Natural killer cell (primary cell): ENCODE data around the gene FKBP15. TPM values are rescaled to one million over a fixed set of nuclear protein-coding genes. Genes with fewer than 3 reads are reported as not detected.

Experiments
- ATAC-seq, 3 donors: fragments of 150-1000 bp in 2 of 3; fragments of 200-7000 bp in 1 of 3; cut with Tn5 transposase; 1 replicate in 1 of 3; 2 replicates in 2 of 3; pipeline ENCODE4 v1.10.0; 2021; ENCODE audit warnings: mild to moderate bottlenecking in 2 of 3, moderate library complexity in 2 of 3
- DNase-seq, 2 donors: peaks; one replicate each; pipeline versions ENCODE4 v3.0.0 to v3.0.0-alpha.2; 2013 to 2021; ENCODE audit warnings: mixed read lengths in 1 of 2
- H3K27ac ChIP-seq: one replicate; pipeline ENCODE4 v1.5.1; 2013; ENCODE audit warnings: mild to moderate bottlenecking, low read length
- H3K27me3 ChIP-seq: one replicate; pipeline ENCODE4 v1.6.1; 2013; ENCODE audit warnings: low read length; ENCODE audit not compliant: control insufficient read depth, insufficient read depth
- H3K36me3 ChIP-seq: one replicate; pipeline ENCODE4 v1.6.1; 2013; ENCODE audit warnings: low read length; ENCODE audit not compliant: control insufficient read depth, insufficient read depth
- H3K4me1 ChIP-seq: one replicate; pipeline ENCODE4 v1.6.1; 2013; ENCODE audit warnings: low read length; ENCODE audit not compliant: control insufficient read depth, insufficient read depth
- H3K4me3 ChIP-seq: one replicate; pipeline ENCODE4 v1.5.1; 2013; ENCODE audit warnings: low read length
- H3K9me3 ChIP-seq: one replicate; pipeline ENCODE4 v1.6.1; 2013; ENCODE audit warnings: low read length; ENCODE audit not compliant: control insufficient read depth, insufficient read depth
- H3K27ac Mint-ChIP-seq, 2 donors: one replicate each; pipeline ENCODE4 v1.8.0; 2022; ENCODE audit warnings: mild to moderate bottlenecking in 2 of 2, mixed read lengths in 2 of 2, moderate library complexity in 1 of 2
- H3K27me3 Mint-ChIP-seq, 2 donors: one replicate each; pipeline ENCODE4 v1.8.0; 2022; ENCODE audit warnings: low read depth in 2 of 2, mixed read lengths in 2 of 2
- H3K36me3 Mint-ChIP-seq: one replicate; pipeline ENCODE4 v1.8.0; 2022; ENCODE audit warnings: mixed read lengths
- H3K4me1 Mint-ChIP-seq, 2 donors: one replicate each; pipeline ENCODE4 v1.8.0; 2022; ENCODE audit warnings: mixed read lengths in 2 of 2
- H3K4me3 Mint-ChIP-seq: one replicate; pipeline ENCODE4 v1.8.0; 2022; ENCODE audit warnings: mild to moderate bottlenecking, moderate library complexity, mixed read lengths
- H3K9me3 Mint-ChIP-seq, 2 donors: one replicate each; pipeline ENCODE4 v1.8.0; 2022; ENCODE audit warnings: mixed read lengths in 2 of 2
- WGBS: methylation state at CpG from one replicate; pipeline ENCODE4 v1.1.7; 2013; ENCODE audit warnings: missing lambda C conversion rate; ENCODE audit not compliant: insufficient coverage; 5-methylcytosine and 5-hydroxymethylcytosine counted together
- intact Hi-C: fragments of 100-400 bp; cut with micrococcal nuclease; formaldehyde crosslinking; loops from one replicate; pipeline ENCODE4 v1.14.2; 2022
- total RNA-seq, 4 donors: library from RNA; stranded (reverse); fragments of 120-200 nt in 1 of 4; gene quantifications; one replicate each; pipeline versions ENCODE4 v1.2.3 to v1.2.4, GENCODE V29; 2013 to 2022
- TF ChIP-seq, protein P1 (sequence below): fragments of 200-600 bp; IDR thresholded peaks from one replicate; pipeline ENCODE4 v1.8.0; 2022; ENCODE audit warnings: antibody characterized with exemption

FKBP15 gene
- total RNA-seq, 3 donors from 2014 or later (not counting 1 experiment from before 2014, with no cell fraction given) = 35.0 to 37.9 (median 35.9) TPM

- no peaks in the 10 kb centered on the region for H3K27me3 Mint-ChIP-seq
- peaks cover 0 to 4% of the 10 kb centered on the region in 2 donors for H3K4me1 Mint-ChIP-seq
- TF ChIP-seq, protein P1, sequence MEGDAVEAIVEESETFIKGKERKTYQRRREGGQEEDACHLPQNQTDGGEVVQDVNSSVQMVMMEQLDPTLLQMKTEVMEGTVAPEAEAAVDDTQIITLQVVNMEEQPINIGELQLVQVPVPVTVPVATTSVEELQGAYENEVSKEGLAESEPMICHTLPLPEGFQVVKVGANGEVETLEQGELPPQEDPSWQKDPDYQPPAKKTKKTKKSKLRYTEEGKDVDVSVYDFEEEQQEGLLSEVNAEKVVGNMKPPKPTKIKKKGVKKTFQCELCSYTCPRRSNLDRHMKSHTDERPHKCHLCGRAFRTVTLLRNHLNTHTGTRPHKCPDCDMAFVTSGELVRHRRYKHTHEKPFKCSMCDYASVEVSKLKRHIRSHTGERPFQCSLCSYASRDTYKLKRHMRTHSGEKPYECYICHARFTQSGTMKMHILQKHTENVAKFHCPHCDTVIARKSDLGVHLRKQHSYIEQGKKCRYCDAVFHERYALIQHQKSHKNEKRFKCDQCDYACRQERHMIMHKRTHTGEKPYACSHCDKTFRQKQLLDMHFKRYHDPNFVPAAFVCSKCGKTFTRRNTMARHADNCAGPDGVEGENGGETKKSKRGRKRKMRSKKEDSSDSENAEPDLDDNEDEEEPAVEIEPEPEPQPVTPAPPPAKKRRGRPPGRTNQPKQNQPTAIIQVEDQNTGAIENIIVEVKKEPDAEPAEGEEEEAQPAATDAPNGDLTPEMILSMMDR = no peak
- H3K9me3 ChIP-seq = no peaks in the 10 kb centered on the region
- H3K36me3 ChIP-seq = peaks cover 71% of the 10 kb centered on the region
- DNase-seq (no peak), ATAC-seq (no peak)
- H3K4me3 ChIP-seq = no peak overlapping the region
- no peak overlapping the region for H3K4me3 Mint-ChIP-seq
- no peaks in the 10 kb centered on the region for H3K27me3 ChIP-seq
- no CpG with 5 or more reads among the region's 1 CpG for WGBS
- H3K27ac Mint-ChIP-seq = no peak overlapping the region
- H3K27ac ChIP-seq = no peak overlapping the region
- H3K4me1 ChIP-seq = no peaks in the 10 kb centered on the region
- H3K36me3 Mint-ChIP-seq = peaks cover 21% of the 10 kb centered on the region
- intact Hi-C loops = no loop called here
- H3K9me3 Mint-ChIP-seq = no peaks in the 10 kb centered on the region
These were observed 15.2 kb downstream of the FKBP15 start for GRCh38 chr9:113205861-113206260.

- Mint-ChIP-seq H3K36me3 (peaks cover 21% of the 10 kb centered on the region), H3K4me1 (peaks cover 0 to 4% of the 10 kb centered on the region in 2 donors), H3K27ac (no peak overlapping the region), H3K27me3 (no peaks in the 10 kb centered on the region), H3K4me3 (no peak overlapping the region), H3K9me3 (no peaks in the 10 kb centered on the region)
- Histone ChIP-seq H3K27me3 (no peaks in the 10 kb centered on the region), H3K4me3 (no peak overlapping the region), H3K27ac (no peak overlapping the region), H3K9me3 (no peaks in the 10 kb centered on the region), H3K4me1 (no peaks in the 10 kb centered on the region), H3K36me3 (peaks cover 68% of the 10 kb centered on the region)
- intact Hi-C loops = no loop called here
- WGBS = 74% methylated on average over 2 of the region's 2 CpGs
- TF ChIP-seq, protein P1 = no peak
- ATAC-seq (no peak), DNase-seq (no peak)
These were observed 15.6 kb downstream of the FKBP15 start for GRCh38 chr9:113205432-113205831.

DNA sequence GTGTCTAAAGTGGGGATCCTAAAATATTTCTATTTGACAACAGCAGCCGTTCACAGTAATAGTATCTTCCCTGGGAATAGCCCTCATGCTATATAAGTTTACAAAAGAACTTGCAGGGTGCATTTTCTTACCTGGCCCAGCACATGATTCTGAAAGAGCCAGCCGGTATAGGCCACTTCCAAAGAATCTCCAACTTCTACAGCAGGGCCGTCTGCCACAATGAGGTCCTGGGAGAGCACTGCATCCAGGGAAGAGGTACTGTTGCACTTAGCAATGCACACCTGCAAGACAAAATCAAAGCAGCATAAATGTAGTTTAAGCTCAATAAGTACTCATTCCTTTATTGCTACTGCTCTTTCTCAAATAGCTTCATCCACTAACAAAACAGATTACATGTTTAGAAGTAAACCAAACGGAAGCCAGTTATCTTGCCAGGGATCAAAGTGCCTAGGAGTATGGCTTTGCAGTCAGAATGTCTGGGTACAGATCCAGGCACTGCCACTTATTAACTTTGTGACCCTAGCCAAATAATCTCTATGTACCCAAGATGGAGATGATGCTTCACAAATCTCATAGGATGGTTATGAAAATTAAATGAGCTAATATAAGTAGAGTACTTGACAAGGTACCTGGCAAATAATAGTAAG is 21.3 kb downstream of the FKBP15 start:
- peaks cover 70% of the 10 kb centered on the region for H3K36me3 ChIP-seq
- no peaks in the 10 kb centered on the region for H3K4me1 ChIP-seq
- DNase-seq (no peak), ATAC-seq (no peak)
- H3K4me3 Mint-ChIP-seq = no peak overlapping the region
- no peaks in the 10 kb centered on the region for H3K9me3 ChIP-seq
- H3K27ac ChIP-seq = no peak overlapping the region
- peaks cover 4 to 5% of the 10 kb centered on the region in 2 donors for H3K4me1 Mint-ChIP-seq
- no peak overlapping the region for H3K4me3 ChIP-seq
- intact Hi-C loops = no loop called here
- no peak overlapping the region for H3K27ac Mint-ChIP-seq
- H3K36me3 Mint-ChIP-seq = peaks cover 19% of the 10 kb centered on the region
- H3K27me3 ChIP-seq = no peaks in the 10 kb centered on the region
- TF ChIP-seq, protein P1 = no peak
- WGBS = 96% methylated on average over 4 of the region's 4 CpGs
- no peaks in the 10 kb centered on the region for H3K27me3 Mint-ChIP-seq
- no peaks in the 10 kb centered on the region for H3K9me3 Mint-ChIP-seq

DNA sequence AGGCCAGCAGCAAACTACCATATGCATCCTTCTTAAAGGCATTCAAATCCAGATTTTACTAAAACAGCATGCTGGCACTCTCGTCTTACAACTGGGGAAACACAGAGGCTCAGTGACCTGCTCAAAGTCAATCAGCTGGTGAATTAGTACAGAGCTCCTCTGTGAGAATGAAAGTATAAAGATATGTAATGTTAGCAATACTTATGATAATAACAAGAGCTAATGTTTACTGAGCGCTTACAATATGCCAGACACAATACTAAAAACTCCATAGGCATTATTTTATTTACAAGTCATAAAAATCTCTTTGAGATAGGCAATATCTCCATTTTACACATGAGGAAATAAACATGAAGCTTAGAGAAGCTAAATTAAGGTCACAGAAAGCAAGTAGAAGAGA is 28.6 kb downstream of the FKBP15 start:
- Histone ChIP-seq H3K27ac (no peak overlapping the region), H3K4me3 (no peak overlapping the region), H3K9me3 (no peaks in the 10 kb centered on the region), H3K36me3 (peaks cover 74% of the 10 kb centered on the region), H3K4me1 (no peaks in the 10 kb centered on the region), H3K27me3 (no peaks in the 10 kb centered on the region)
- WGBS = 100% methylated on average over 1 of the region's 2 CpGs
- Mint-ChIP-seq H3K36me3 (peaks cover 15% of the 10 kb centered on the region), H3K9me3 (no peaks in the 10 kb centered on the region), H3K4me1 (peaks cover 0 to 5% of the 10 kb centered on the region in 2 donors), H3K27ac (peak overlapping the region in 1 of 2 donors; percentile 48), H3K4me3 (no peak overlapping the region), H3K27me3 (no peaks in the 10 kb centered on the region)
- ATAC-seq (no peak), DNase-seq (no peak)
- intact Hi-C loops = no loop called here
- TF ChIP-seq, protein P1 = no peak
